ENCODE data around the gene SMC4.
"Not testable (repeated sequence)": the region's sequence is repeated elsewhere in the genome, so short reads cannot be mapped to it uniquely, and the experiment has no call there.

The SMC4 gene

GRCh38 chr3:160399125-160400029 is at the start of gene SMC4, which contains the start of gene IFT80:
Gene SMC4 (plus strand): TSS chr3:160399650. CDS start chr3:160400827, 1,177 bp downstream.
Gene IFT80 (minus strand): TSS chr3:160399225. CDS start chr3:160384600, 14,625 bp downstream.
- TF ChIP-seq CTCF (IDR thresholded peaks at IDR 0.05; ENCODE audit: low read depth, low read length) = no peak
- DNase-seq (ENCODE audit: extremely low read depth, low read depth) = peak; percentile 92

- no peak for TF ChIP-seq CTCF (IDR thresholded peaks at IDR 0.05; ENCODE audit: low read depth, low read length)
- no peak for DNase-seq (ENCODE audit: extremely low read depth, low read depth)
These were observed 43.6 kb upstream of the SMC4 start for GRCh38 chr3:160355826-160356225.

GRCh38 chr3:160362896-160363295 is 36.6 kb upstream of the SMC4 start:
- not testable (repeated sequence) for DNase-seq (ENCODE audit: extremely low read depth, low read depth)

GRCh38 chr3:160365869-160366522 is 33.5 kb upstream of the SMC4 start:
- no peak for DNase-seq (ENCODE audit: extremely low read depth, low read depth)
- no peak for TF ChIP-seq CTCF (IDR thresholded peaks at IDR 0.05; ENCODE audit: low read depth, low read length)

- DNase-seq (ENCODE audit: extremely low read depth, low read depth) = no peak
- TF ChIP-seq CTCF (IDR thresholded peaks at IDR 0.05; ENCODE audit: low read depth, low read length) = no peak
These were observed 30.6 kb upstream of the SMC4 start for GRCh38 chr3:160368804-160369203.

GRCh38 chr3:160369784-160370183 is 29.7 kb upstream of the SMC4 start:
- no peak for DNase-seq (ENCODE audit: extremely low read depth, low read depth)
- no peak for TF ChIP-seq CTCF (IDR thresholded peaks at IDR 0.05; ENCODE audit: low read depth, low read length)

- TF ChIP-seq CTCF (IDR thresholded peaks at IDR 0.05; ENCODE audit: low read depth, low read length) = no peak
These were observed 28.2 kb upstream of the SMC4 start for GRCh38 chr3:160370987-160371857.

More at GRCh38 chr3:160370987-160371857, 28.2 kb upstream of the SMC4 start:
- no peak for DNase-seq (ENCODE audit: extremely low read depth, low read depth)
